Breast epithelium (tissue), 3 donors: ENCODE results near the gene TGOLN2.
"Not testable (repeated sequence)": the region's sequence is repeated elsewhere in the genome, so short reads cannot be mapped to it uniquely, and the experiment has no call there.

ENCODE experiments used
- CTCF ChIP-seq, 3 donors: fragments of 450-650 bp; IDR thresholded peaks; one replicate each; pipeline ENCODE4 v1.5.1; 2016 to 2017; ENCODE audit warnings: antibody characterized with exemption in 3 of 3, mild to moderate bottlenecking in 3 of 3, moderate library complexity in 3 of 3
- POLR2A ChIP-seq: fragments of 450-650 bp; IDR thresholded peaks from one replicate; pipeline ENCODE4 v1.6.1; 2016; ENCODE audit warnings: antibody characterized with exemption, mild to moderate bottlenecking, moderate library complexity

DNA sequence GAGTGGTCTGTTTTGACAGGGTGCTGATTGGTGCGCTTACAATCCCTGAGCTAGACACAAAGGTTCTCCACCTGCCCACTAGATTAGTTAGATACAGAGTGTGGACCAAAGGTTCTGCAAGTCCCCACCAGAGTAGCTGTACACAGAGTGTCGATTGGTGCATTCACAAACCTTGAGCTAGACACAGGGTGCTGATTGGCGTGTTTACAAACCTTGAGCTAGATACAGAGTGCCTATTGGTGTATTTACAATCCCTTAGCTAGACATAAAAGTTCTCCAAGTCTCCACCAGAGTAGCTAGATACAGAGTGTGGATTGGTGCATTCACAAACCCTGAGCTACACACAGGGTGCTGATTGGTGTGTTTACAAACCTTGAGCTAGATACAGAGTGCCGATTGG lies 6.1 kb upstream of the TGOLN2 start:
- not testable (repeated sequence) for TF ChIP-seq CTCF (IDR thresholded peaks at IDR 0.05); POLR2A
